ENCODE measurements around the gene IGSF22.

The IGSF22 gene

GRCh38 chr11:18726040-18726439, at the start of gene IGSF22:
TSS of gene IGSF22 (minus strand) at chr11:18726188. CDS start at chr11:18724236, 1,952 bp downstream.
- DNase-seq = no peak

GRCh38 chr11:18774801-18775200, 48.8 kb upstream of the IGSF22 start:
- DNase-seq = no peak

GRCh38 chr11:18773681-18774080, 47.7 kb upstream of the IGSF22 start:
- no peak for DNase-seq

GRCh38 chr11:18773104-18773503, 47.1 kb upstream of the IGSF22 start:
- no peak for DNase-seq

- no peak for DNase-seq
These were observed 46.2 kb upstream of the IGSF22 start for GRCh38 chr11:18772211-18772610.

GRCh38 chr11:18771266-18772035, 45.5 kb upstream of the IGSF22 start:
- DNase-seq = no peak

- DNase-seq = no peak
These were observed 44.6 kb upstream of the IGSF22 start for GRCh38 chr11:18770479-18771125.

- DNase-seq = no peak
These were observed 43.9 kb upstream of the IGSF22 start for GRCh38 chr11:18769802-18770456.

- no peak for DNase-seq
These were observed 43.0 kb upstream of the IGSF22 start for GRCh38 chr11:18768978-18769377.

GRCh38 chr11:18768472-18768901, 42.5 kb upstream of the IGSF22 start:
- DNase-seq = no peak

GRCh38 chr11:18766015-18766414, 40.0 kb upstream of the IGSF22 start:
- DNase-seq = no peak

GRCh38 chr11:18765554-18765953, 39.6 kb upstream of the IGSF22 start:
- DNase-seq = no peak

- DNase-seq = no peak
These were observed 35.8 kb upstream of the IGSF22 start for GRCh38 chr11:18761741-18762140.

- DNase-seq = no peak
These were observed 35.2 kb upstream of the IGSF22 start for GRCh38 chr11:18761144-18761543.

- no peak for DNase-seq
These were observed 31.8 kb upstream of the IGSF22 start for GRCh38 chr11:18757811-18758210.

- DNase-seq = no peak
These were observed 30.9 kb upstream of the IGSF22 start for GRCh38 chr11:18756889-18757288.

- DNase-seq = no peak
These were observed 28.3 kb upstream of the IGSF22 start for GRCh38 chr11:18754308-18754707.

GRCh38 chr11:18752502-18752901, 26.5 kb upstream of the IGSF22 start:
- no peak for DNase-seq

- DNase-seq = no peak
These were observed 25.0 kb upstream of the IGSF22 start for GRCh38 chr11:18750944-18751343.

- DNase-seq = no peak
These were observed 23.8 kb upstream of the IGSF22 start for GRCh38 chr11:18749681-18750319.

GRCh38 chr11:18748766-18749365, 22.9 kb upstream of the IGSF22 start:
- no peak for DNase-seq

GRCh38 chr11:18745251-18745650, 19.3 kb upstream of the IGSF22 start:
- no peak for DNase-seq

- no peak for DNase-seq
These were observed 18.0 kb upstream of the IGSF22 start for GRCh38 chr11:18743900-18744514.
